UCSD-AML1 (cell line): Measurements from ENCODE around the gene RNU1-1.
"Not testable (repeated sequence)": the region's sequence is repeated elsewhere in the genome, so short reads cannot be mapped to it uniquely, and the experiment has no call there.

Experiments
- DNase-seq: peaks from one replicate; lab custom pipeline; 2025; ENCODE audit not compliant: unreplicated experiment; lab: John Stamatoyannopoulos, UW

RNU1-1 gene

GRCh38 chr1:16497474-16497904 is 16.6 kb downstream of the RNU1-1 start:
- DNase-seq: not testable (repeated sequence)

- not testable (repeated sequence) for DNase-seq
Measured at GRCh38 chr1:16493731-16494130, 20.4 kb downstream of the RNU1-1 start.

GRCh38 chr1:16492937-16493336 is 21.1 kb downstream of the RNU1-1 start:
- DNase-seq: not testable (repeated sequence)

GRCh38 chr1:16491056-16491675 is 22.9 kb downstream of the RNU1-1 start:
- no peak for DNase-seq

GRCh38 chr1:16489195-16489880 is 24.7 kb downstream of the RNU1-1 start:
- not testable (repeated sequence) for DNase-seq

- DNase-seq: not testable (repeated sequence)
Measured at GRCh38 chr1:16487011-16487410, 27.1 kb downstream of the RNU1-1 start.

- not testable (repeated sequence) for DNase-seq
Measured at GRCh38 chr1:16486316-16486715, 27.8 kb downstream of the RNU1-1 start.

- DNase-seq: no peak
Measured at GRCh38 chr1:16484931-16485330, 29.2 kb downstream of the RNU1-1 start.

- DNase-seq: no peak
Measured at GRCh38 chr1:16484501-16484835, 29.6 kb downstream of the RNU1-1 start.

- DNase-seq: not testable (repeated sequence)
Measured at GRCh38 chr1:16483639-16484500, 30.2 kb downstream of the RNU1-1 start.

GRCh38 chr1:16483146-16483545 is 30.9 kb downstream of the RNU1-1 start:
- not testable (repeated sequence) for DNase-seq

- no peak for DNase-seq
Measured at GRCh38 chr1:16478091-16478490, 36.0 kb downstream of the RNU1-1 start.

GRCh38 chr1:16475771-16476770 is 38.0 kb downstream of the RNU1-1 start:
- DNase-seq: not testable (repeated sequence)

- DNase-seq: not testable (repeated sequence)
Measured at GRCh38 chr1:16474891-16475290, 39.2 kb downstream of the RNU1-1 start.

- no peak for DNase-seq
Measured at GRCh38 chr1:16474166-16474800, 39.8 kb downstream of the RNU1-1 start.

- no peak for DNase-seq
Measured at GRCh38 chr1:16468558-16468957, 45.5 kb downstream of the RNU1-1 start.

- no peak for DNase-seq
Measured at GRCh38 chr1:16464917-16465625, 49.0 kb downstream of the RNU1-1 start.
